Naive thymus-derived CD8-positive, alpha-beta T cell (primary cell): Measurements from ENCODE around the gene BHLHE41. TPM values are rescaled to one million over a fixed set of nuclear protein-coding genes. Genes with fewer than 3 reads are reported as not detected.
A peak's percentile ranks its signal among the peaks of the same experiment; 100 is the strongest.

Experiments used
- ATAC-seq, 2 donors: fragments of 150-1000 bp; cut with Tn5 transposase in 1 of 2; sonication (Bioruptor Pico), chemical (Tn5 transposase) in 1 of 2; 1 replicate in 1 of 2; 2 replicates in 1 of 2; pipeline ENCODE4 v1.10.0; 2021; ENCODE audit warnings: mild to moderate bottlenecking in 2 of 2, moderate library complexity in 2 of 2
- POLR2A ChIA-PET: fragments of 350-600 bp; sonication (Branson Sonifier 250); formaldehyde crosslinking; loops from one replicate; lab custom pipeline; 2021; ENCODE audit warnings: antibody characterized with exemption; lab: Charles Lee
- DNase-seq, 10 donors: peaks; one replicate each; pipeline versions ENCODE4 v3.0.0 to v3.0.0-alpha.2; 2020 to 2022
- H3K27ac Mint-ChIP-seq, 10 donors: one replicate each; pipeline ENCODE4 v1.8.0; 2020 to 2022; ENCODE audit warnings: mild to moderate bottlenecking in 10 of 10, mixed read lengths in 10 of 10, moderate library complexity in 4 of 10, inconsistent platforms in 1 of 10
- H3K27me3 Mint-ChIP-seq, 5 donors: one replicate each; pipeline ENCODE4 v1.8.0; 2021 to 2022; ENCODE audit warnings: mixed read lengths in 5 of 5
- H3K36me3 Mint-ChIP-seq, 3 donors: one replicate each; pipeline ENCODE4 v1.8.0; 2020 to 2022; ENCODE audit warnings: mixed read lengths in 3 of 3, mild to moderate bottlenecking in 2 of 3, inconsistent platforms in 1 of 3
- H3K4me1 Mint-ChIP-seq, 4 donors: one replicate each; pipeline ENCODE4 v1.8.0; 2021 to 2022; ENCODE audit warnings: mixed read lengths in 4 of 4
- H3K4me3 Mint-ChIP-seq, 10 donors: one replicate each; pipeline ENCODE4 v1.8.0; 2020 to 2022; ENCODE audit warnings: mild to moderate bottlenecking in 10 of 10, mixed read lengths in 10 of 10, moderate library complexity in 6 of 10, inconsistent platforms in 1 of 10
- H3K9me3 Mint-ChIP-seq, 9 donors: one replicate each; pipeline ENCODE4 v1.8.0; 2020 to 2022; ENCODE audit warnings: mixed read lengths in 9 of 9, mild to moderate bottlenecking in 3 of 9, inconsistent platforms in 1 of 9, moderate library complexity in 1 of 9
- polyA plus RNA-seq, 3 donors: library from polyadenylated mRNA; unstranded; fragments of 300-500 nt; fragmentation: Illumina TruSeq; gene quantifications; one replicate each; pipeline ENCODE4 v1.2.3, GENCODE V29; 2021
- total RNA-seq, 8 experiments: library from RNA in 2 of 8; stranded (reverse) in 2 of 8; gene quantifications; one replicate each; pipeline ENCODE4 v1.2.3 and lab custom pipeline; 2021 to 2026

Gene BHLHE41
- total RNA-seq, result under 1 TPM; 0.08 to 0.44 TPM
- under 1 TPM in 1 of 3 donors, not detected in 2; 0.41 TPM for polyA plus RNA-seq
- 0 reads per million in 6 experiments for total RNA-seq (lab: John Stamatoyannopoulos, UW)

DNA sequence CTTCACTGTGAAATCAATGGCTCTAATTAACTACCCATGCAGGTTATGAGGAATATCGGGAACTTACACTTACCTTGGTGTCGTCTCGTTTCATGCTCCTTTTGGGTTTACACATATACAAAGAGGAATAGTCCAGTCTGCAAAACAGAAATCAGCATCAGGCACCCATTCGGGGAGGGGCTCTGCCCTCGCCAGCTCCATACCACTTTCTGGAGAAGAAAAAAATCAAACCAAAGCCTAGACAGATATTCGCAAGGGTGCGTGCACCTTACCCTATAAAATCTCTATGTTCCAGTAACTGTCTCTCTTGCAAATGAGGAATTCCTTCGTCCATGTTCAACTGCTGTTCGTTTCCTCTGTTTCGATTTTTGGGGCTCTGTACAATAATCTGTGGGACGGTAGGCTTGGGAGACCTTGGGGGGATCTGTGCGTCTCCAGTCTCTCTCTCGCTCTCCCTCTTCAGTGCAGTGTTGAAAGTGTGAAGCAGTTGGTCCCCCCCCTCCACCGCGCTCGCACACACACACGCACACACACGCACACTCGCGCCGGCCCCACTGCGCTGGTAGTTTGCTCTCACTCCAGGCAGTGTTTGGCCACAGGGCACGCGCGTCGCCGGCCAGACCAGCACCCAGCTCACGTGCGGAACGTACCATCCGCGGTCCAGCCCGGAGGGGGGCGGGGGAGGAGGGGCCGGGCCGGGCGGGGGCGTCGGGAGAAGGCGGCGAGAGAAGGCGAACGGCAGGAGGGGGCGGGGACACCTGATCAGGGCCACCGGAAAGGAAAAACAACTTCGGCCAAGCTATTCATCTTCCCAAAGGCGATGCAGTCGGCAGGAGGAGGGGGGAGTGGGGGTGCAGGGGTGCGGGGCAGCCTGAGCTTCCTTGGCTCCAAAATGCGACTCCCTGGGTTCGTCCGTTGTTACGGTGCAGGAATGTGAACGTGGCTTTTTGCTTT lies at the start of gene BHLHE41:
Gene BHLHE41 (minus strand): TSS at position 592 of the 954 bp plus-strand sequence. CDS start 258 bp downstream, at position 334.
- peak in 2 of 10 donors; percentile 21 to 22 for DNase-seq
- peak; percentile 11 to 26 for ATAC-seq
- Mint-ChIP-seq H3K27me3 (peaks cover 51 to 83% (median 64%) of the 10 kb centered on the region in 5 donors), H3K4me3 (peak within 1 kb of the TSS; percentile 68 to 91 (median 86)), H3K4me1 (peaks cover 22 to 41% (median 37%) of the 10 kb centered on the region in 4 donors), H3K9me3 (no peaks in the 10 kb centered on the region), H3K36me3 (no peaks in the 10 kb centered on the region), H3K27ac (peak within 1 kb of the TSS in 1 of 10 donors; percentile 25)
- POLR2A ChIA-PET, result interaction anchor here (0.7 kb wide), 1 partner anchor 32 kb away, joined by 3 read pairs; no protein-coding TSS in a partner anchor

- no peak for ATAC-seq
- H3K36me3 Mint-ChIP-seq, result no peaks in the 10 kb centered on the region
- H3K27ac Mint-ChIP-seq, result no peak overlapping the region
- POLR2A ChIA-PET, result no interaction called here
- peaks cover 12 to 21% (median 16%) of the 10 kb centered on the region in 5 donors for H3K27me3 Mint-ChIP-seq
- no peaks in the 10 kb centered on the region for H3K4me1 Mint-ChIP-seq
- DNase-seq, result no peak
- no peak overlapping the region for H3K4me3 Mint-ChIP-seq
- no peaks in the 10 kb centered on the region for H3K9me3 Mint-ChIP-seq
These were observed 48.2 kb upstream of the BHLHE41 start for GRCh38 chr12:26172946-26173552.

DNA sequence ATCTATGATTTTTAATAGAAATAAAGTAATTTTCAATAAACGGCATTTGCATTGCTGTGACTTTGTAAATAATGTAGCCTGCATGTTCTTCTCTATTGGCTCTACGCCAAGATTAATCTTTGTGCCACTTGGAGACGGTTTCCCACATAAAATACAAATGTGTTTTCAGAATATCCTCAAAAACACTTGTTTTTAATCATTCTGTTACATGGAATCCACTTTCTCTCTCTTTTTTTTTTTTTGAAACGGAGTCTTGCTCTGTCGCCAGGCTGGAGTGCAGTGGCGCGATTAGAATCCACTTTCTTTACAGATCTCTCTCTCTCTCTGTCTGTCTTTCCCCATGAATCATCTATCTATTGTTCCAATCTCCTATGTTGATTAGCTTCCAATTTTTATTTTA lies 47.7 kb upstream of the BHLHE41 start:
- H3K9me3 Mint-ChIP-seq, result no peaks in the 10 kb centered on the region
- no peak overlapping the region for H3K4me3 Mint-ChIP-seq
- H3K4me1 Mint-ChIP-seq, result no peaks in the 10 kb centered on the region
- POLR2A ChIA-PET, result no interaction called here
- DNase-seq (no peak), ATAC-seq (no peak)
- H3K27me3 Mint-ChIP-seq, result peaks cover 15 to 23% (median 20%) of the 10 kb centered on the region in 5 donors
- no peaks in the 10 kb centered on the region for H3K36me3 Mint-ChIP-seq
- H3K27ac Mint-ChIP-seq, result no peak overlapping the region

DNA sequence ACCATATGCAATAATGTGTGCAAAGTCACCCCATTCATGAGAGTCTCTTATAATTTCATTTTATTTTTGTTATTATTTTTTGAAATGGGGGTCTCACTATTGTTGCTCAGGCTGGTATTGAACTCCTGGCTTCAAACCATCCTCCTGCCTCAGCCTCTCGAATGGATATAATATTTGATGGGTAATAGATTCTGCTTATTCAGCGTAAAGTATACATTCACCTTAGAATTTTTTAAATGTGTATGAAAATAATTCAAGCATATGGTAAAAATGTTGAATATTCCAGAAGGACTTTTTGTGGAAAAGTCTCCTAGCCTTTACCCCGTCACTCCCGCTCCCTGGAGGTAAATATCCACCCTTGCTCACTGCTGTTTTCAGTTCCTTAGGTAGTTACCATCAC lies 47.2 kb upstream of the BHLHE41 start:
- Mint-ChIP-seq H3K27me3 (peaks cover 17 to 28% (median 24%) of the 10 kb centered on the region in 5 donors), H3K4me1 (no peaks in the 10 kb centered on the region), H3K4me3 (no peak overlapping the region), H3K9me3 (no peaks in the 10 kb centered on the region), H3K36me3 (no peaks in the 10 kb centered on the region), H3K27ac (no peak overlapping the region)
- DNase-seq (no peak), ATAC-seq (no peak)
- POLR2A ChIA-PET, result no interaction called here

DNA sequence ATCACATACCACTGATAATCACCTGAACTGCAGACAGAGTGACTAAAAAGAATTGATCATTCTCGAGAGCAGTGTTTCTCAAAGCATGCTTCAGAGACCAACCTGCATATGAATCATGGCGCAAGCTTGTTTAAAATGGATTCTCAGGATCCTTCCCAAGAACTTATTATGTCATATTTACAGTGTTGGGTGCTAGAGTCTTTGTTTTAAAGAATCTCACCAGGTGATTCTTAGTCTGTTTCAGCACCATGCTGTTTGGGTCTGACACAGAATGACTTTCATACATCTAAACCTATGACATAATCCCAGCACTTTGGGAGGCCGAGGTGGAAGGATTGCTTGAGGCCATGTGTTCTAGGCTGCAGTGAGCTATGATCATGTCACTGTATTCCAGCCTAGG lies 39.3 kb upstream of the BHLHE41 start:
- no peak for ATAC-seq
- no peak overlapping the region for H3K4me3 Mint-ChIP-seq
- H3K27me3 Mint-ChIP-seq, result peaks cover 23 to 42% (median 30%) of the 10 kb centered on the region in 5 donors
- H3K27ac Mint-ChIP-seq, result no peak overlapping the region
- no peaks in the 10 kb centered on the region for H3K36me3 Mint-ChIP-seq
- no peaks in the 10 kb centered on the region for H3K9me3 Mint-ChIP-seq
- POLR2A ChIA-PET, result no interaction called here
- H3K4me1 Mint-ChIP-seq, result no peaks in the 10 kb centered on the region
- DNase-seq, result no peak

DNA sequence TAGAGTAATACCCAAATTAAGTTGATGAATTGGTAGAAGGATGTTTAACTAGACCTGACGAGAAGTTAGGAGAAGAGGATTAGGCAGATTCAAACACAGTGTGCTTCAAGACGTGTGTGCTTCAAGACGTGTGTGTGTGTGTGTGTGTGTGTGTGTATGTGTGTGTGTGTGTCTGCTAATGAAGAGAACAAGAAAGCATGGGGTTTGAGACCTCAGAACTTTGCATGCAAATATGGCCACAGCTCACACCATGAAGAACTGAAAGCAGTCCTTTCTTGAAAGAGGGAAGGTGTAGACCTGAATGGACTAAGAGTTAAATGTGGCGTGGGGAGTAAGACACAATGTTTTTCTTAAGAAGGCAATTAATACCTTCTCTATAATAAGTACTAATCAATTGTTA lies 38.1 kb upstream of the BHLHE41 start:
- Mint-ChIP-seq H3K27me3 (peaks cover 13 to 43% (median 24%) of the 10 kb centered on the region in 5 donors), H3K4me3 (no peak overlapping the region), H3K27ac (no peak overlapping the region), H3K36me3 (no peaks in the 10 kb centered on the region), H3K9me3 (no peaks in the 10 kb centered on the region), H3K4me1 (peaks cover 0 to 4% (median 0%) of the 10 kb centered on the region in 4 donors)
- ATAC-seq (no peak), DNase-seq (no peak)
- POLR2A ChIA-PET, result no interaction called here

- DNase-seq (no peak), ATAC-seq (no peak)
- no peaks in the 10 kb centered on the region for H3K9me3 Mint-ChIP-seq
- POLR2A ChIA-PET, result no interaction called here
- peaks cover 0 to 9% (median 0%) of the 10 kb centered on the region in 4 donors for H3K4me1 Mint-ChIP-seq
- H3K36me3 Mint-ChIP-seq, result no peaks in the 10 kb centered on the region
- no peak overlapping the region for H3K27ac Mint-ChIP-seq
- peaks cover 9 to 36% (median 18%) of the 10 kb centered on the region in 5 donors for H3K27me3 Mint-ChIP-seq
- H3K4me3 Mint-ChIP-seq, result no peak overlapping the region
These were observed 37.3 kb upstream of the BHLHE41 start for GRCh38 chr12:26162174-26162573.

GRCh38 chr12:26158078-26158764 lies 33.4 kb upstream of the BHLHE41 start:
- H3K4me3 Mint-ChIP-seq, result no peak overlapping the region
- no peaks in the 10 kb centered on the region for H3K36me3 Mint-ChIP-seq
- peak overlapping the region in 1 of 10 donors; percentile 45 for H3K27ac Mint-ChIP-seq
- H3K4me1 Mint-ChIP-seq, result peaks cover 0 to 23% (median 0%) of the 10 kb centered on the region in 4 donors
- no peak for DNase-seq
- no peaks in the 10 kb centered on the region for H3K9me3 Mint-ChIP-seq
- POLR2A ChIA-PET, result no interaction called here
- H3K27me3 Mint-ChIP-seq, result peaks cover 2 to 44% (median 17%) of the 10 kb centered on the region in 5 donors
- ATAC-seq, result no peak

DNA sequence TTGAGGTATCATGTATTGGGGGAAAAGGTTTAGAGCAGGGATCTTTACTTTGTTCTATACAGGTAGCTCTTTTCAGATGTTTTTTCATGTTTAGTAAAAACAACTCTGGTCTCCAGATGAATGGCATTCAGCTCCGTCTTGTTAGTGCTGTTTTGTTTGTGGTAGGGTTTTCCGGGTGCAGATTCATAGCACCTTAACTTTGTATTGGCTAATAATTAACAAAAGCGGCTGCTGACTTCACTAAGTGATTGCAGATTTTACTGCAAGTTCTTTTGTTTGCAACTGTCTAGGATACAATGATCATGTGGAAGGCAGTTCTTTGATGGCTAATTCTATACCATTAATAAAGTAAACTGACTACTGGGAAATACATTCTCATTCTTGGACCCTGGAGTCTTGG lies 32.2 kb upstream of the BHLHE41 start:
- Mint-ChIP-seq H3K4me1 (peaks cover 0 to 23% (median 0%) of the 10 kb centered on the region in 4 donors), H3K4me3 (no peak overlapping the region), H3K36me3 (no peaks in the 10 kb centered on the region), H3K9me3 (no peaks in the 10 kb centered on the region), H3K27ac (peak overlapping the region in 1 of 10 donors; percentile 70), H3K27me3 (peaks cover 2 to 47% (median 19%) of the 10 kb centered on the region in 5 donors)
- POLR2A ChIA-PET, result interaction anchor here (1.0 kb wide), 1 partner anchor 32 kb away, joined by 3 read pairs; the partner anchor contains the start of gene BHLHE41
- no peak for ATAC-seq
- DNase-seq, result no peak

GRCh38 chr12:26156201-26156871 lies 31.5 kb upstream of the BHLHE41 start:
- DNase-seq, result peak in 1 of 10 donors; percentile 9
- POLR2A ChIA-PET, result interaction anchor here (1.0 kb wide), 1 partner anchor 31 kb away, joined by 3 read pairs; the partner anchor contains the start of gene BHLHE41
- Mint-ChIP-seq H3K27me3 (peaks cover 2 to 45% (median 19%) of the 10 kb centered on the region in 5 donors), H3K4me3 (peak overlapping the region in 1 of 10 donors; percentile 57), H3K36me3 (no peaks in the 10 kb centered on the region), H3K9me3 (no peaks in the 10 kb centered on the region), H3K27ac (peak overlapping the region in 2 of 10 donors; percentile 49 to 70), H3K4me1 (peaks cover 0 to 23% (median 0%) of the 10 kb centered on the region in 4 donors)
- ATAC-seq, result peak in 1 of 2 donors; percentile 50

- no peak overlapping the region for H3K27ac Mint-ChIP-seq
- no peaks in the 10 kb centered on the region for H3K36me3 Mint-ChIP-seq
- ATAC-seq, result no peak
- POLR2A ChIA-PET, result no interaction called here
- no peak overlapping the region for H3K4me3 Mint-ChIP-seq
- H3K27me3 Mint-ChIP-seq, result peaks cover 2 to 26% (median 9%) of the 10 kb centered on the region in 5 donors
- H3K9me3 Mint-ChIP-seq, result no peaks in the 10 kb centered on the region
- no peak for DNase-seq
- peaks cover 0 to 23% (median 0%) of the 10 kb centered on the region in 4 donors for H3K4me1 Mint-ChIP-seq
These were observed 28.8 kb upstream of the BHLHE41 start for GRCh38 chr12:26153421-26154154.
